PC-9 (cell line): ENCODE data around the gene RAB40C.

Experiments
- EZH2 ChIP-seq: fragments of 200-600 bp; sonication (generic); IDR thresholded peaks from 2 replicates; pipeline ENCODE4 v1.8.0; 2017; ENCODE audit warnings: antibody characterized with exemption, low read depth
- TF ChIP-seq, protein P1 (sequence below): fragments of 200-600 bp; sonication (generic); conservative IDR thresholded peaks from 2 replicates; pipeline ENCODE4 v1.6.1; 2017; ENCODE audit warnings: mixed run types, antibody characterized with exemption, mild to moderate bottlenecking, moderate library complexity

DNA sequence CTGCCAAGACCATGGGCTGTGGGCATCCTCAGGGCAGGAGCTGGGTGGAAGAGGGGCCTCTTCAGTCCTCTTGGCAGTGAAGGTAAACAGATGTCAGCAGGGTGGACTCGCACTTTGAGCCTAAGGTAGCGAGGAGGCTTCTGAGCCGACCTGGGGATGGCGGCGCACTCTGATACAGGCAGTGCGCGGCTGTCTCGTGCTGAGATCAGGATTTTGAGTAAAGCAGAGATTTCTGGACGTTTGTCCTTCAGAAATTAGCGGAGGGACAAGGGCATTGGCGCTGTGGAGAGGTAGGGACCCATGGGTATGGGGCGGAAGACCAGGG, 6.8 kb downstream of the RAB40C start:
- no peak for TF ChIP-seq EZH2
- TF ChIP-seq, protein P1, sequence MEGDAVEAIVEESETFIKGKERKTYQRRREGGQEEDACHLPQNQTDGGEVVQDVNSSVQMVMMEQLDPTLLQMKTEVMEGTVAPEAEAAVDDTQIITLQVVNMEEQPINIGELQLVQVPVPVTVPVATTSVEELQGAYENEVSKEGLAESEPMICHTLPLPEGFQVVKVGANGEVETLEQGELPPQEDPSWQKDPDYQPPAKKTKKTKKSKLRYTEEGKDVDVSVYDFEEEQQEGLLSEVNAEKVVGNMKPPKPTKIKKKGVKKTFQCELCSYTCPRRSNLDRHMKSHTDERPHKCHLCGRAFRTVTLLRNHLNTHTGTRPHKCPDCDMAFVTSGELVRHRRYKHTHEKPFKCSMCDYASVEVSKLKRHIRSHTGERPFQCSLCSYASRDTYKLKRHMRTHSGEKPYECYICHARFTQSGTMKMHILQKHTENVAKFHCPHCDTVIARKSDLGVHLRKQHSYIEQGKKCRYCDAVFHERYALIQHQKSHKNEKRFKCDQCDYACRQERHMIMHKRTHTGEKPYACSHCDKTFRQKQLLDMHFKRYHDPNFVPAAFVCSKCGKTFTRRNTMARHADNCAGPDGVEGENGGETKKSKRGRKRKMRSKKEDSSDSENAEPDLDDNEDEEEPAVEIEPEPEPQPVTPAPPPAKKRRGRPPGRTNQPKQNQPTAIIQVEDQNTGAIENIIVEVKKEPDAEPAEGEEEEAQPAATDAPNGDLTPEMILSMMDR = no peak
